Osteoblast (primary cell): Measurements from ENCODE around the gene PELI1. TPM values are rescaled to one million over a fixed set of nuclear protein-coding genes. Genes with fewer than 3 reads are reported as not detected.

ENCODE experiments used
- DNase-seq: peaks from one replicate; pipeline ENCODE4 v3.0.0; 2011; ENCODE audit warnings: low spot score, mixed read lengths; ENCODE audit not compliant: insufficient read length; ENCODE audit errors: missing footprints
- H2AFZ ChIP-seq: 2 replicates; pipeline ENCODE4 v1.6.0; 2011; ENCODE audit warnings: mild to moderate bottlenecking, low read length
- H3K27ac ChIP-seq: 2 replicates; pipeline ENCODE4 v1.5.1; 2011; ENCODE audit warnings: mild to moderate bottlenecking, low read depth, low read length, moderate library complexity
- H3K27me3 ChIP-seq: 2 replicates; pipeline ENCODE4 v1.6.0; 2012; ENCODE audit warnings: mild to moderate bottlenecking, control low read depth, inconsistent platforms, low read length, moderate library complexity; ENCODE audit not compliant: insufficient read depth
- H3K36me3 ChIP-seq: 2 replicates; pipeline ENCODE4 v1.5.1; 2011; ENCODE audit warnings: mild to moderate bottlenecking, low read length, control low read depth, moderate library complexity; ENCODE audit not compliant: insufficient read depth
- H3K4me1 ChIP-seq: 2 replicates; pipeline ENCODE4 v1.5.1; 2011; ENCODE audit warnings: mild to moderate bottlenecking, low read length, control low read depth, moderate library complexity; ENCODE audit not compliant: insufficient read depth
- H3K4me2 ChIP-seq: 2 replicates; pipeline ENCODE4 v1.6.0; 2011; ENCODE audit warnings: mild to moderate bottlenecking, low read length; ENCODE audit not compliant: insufficient read depth
- H3K4me3 ChIP-seq: fragments of 200-600 bp; sonication (generic); 3 replicates; pipeline ENCODE4 v1.5.1; 2012; ENCODE audit warnings: mild to moderate bottlenecking, low read length, inconsistent platforms; ENCODE audit not compliant: insufficient read depth
- H3K79me2 ChIP-seq: 2 replicates; pipeline ENCODE4 v1.6.0; 2012; ENCODE audit warnings: mild to moderate bottlenecking, low read length, control low read depth, inconsistent platforms; ENCODE audit not compliant: insufficient read depth
- H3K9me3 ChIP-seq: 2 replicates; pipeline ENCODE4 v1.5.1; 2011; ENCODE audit warnings: low read depth, low read length, control low read depth
- H4K20me1 ChIP-seq: 2 replicates; pipeline ENCODE4 v1.6.0; 2012; ENCODE audit warnings: mild to moderate bottlenecking, low read length, control low read depth; ENCODE audit not compliant: insufficient read depth
- CTCF ChIP-seq: IDR thresholded peaks from 2 replicates; pipeline ENCODE4 v1.5.1; 2011; ENCODE audit warnings: mild to moderate bottlenecking, low read depth, low read length, moderate library complexity; ENCODE audit errors: extremely low read depth
- total RNA-seq: library from RNA; depleted of rRNA; stranded (reverse); fragments of >200 nt; gene quantifications from 2 replicates; pipeline ENCODE4 v1.2.3, GENCODE V29; 2012

The PELI1 gene
- total RNA-seq, 1 donor: 5.1 TPM

- Histone ChIP-seq H3K4me3 (no peak overlapping the region), H3K36me3 (no peaks in the 10 kb centered on the region), H3K9me3 (no peaks in the 10 kb centered on the region), H4K20me1 (no peaks in the 10 kb centered on the region), H2AFZ (no peak overlapping the region), H3K27ac (no peak overlapping the region), H3K27me3 (peaks cover 17% of the 10 kb centered on the region), H3K4me1 (no peaks in the 10 kb centered on the region), H3K79me2 (no peaks in the 10 kb centered on the region), H3K4me2 (no peak overlapping the region)
- DNase-seq: no peak
- no peak for TF ChIP-seq CTCF
These were observed 35.5 kb upstream of the PELI1 start for GRCh38 chr2:64179582-64180321.

- no peak overlapping the region for H2AFZ ChIP-seq
- no peaks in the 10 kb centered on the region for H3K4me1 ChIP-seq
- H3K79me2 ChIP-seq: no peaks in the 10 kb centered on the region
- no peaks in the 10 kb centered on the region for H3K36me3 ChIP-seq
- no peak for TF ChIP-seq CTCF
- no peaks in the 10 kb centered on the region for H3K9me3 ChIP-seq
- H3K4me3 ChIP-seq: no peak overlapping the region
- H4K20me1 ChIP-seq: no peaks in the 10 kb centered on the region
- H3K4me2 ChIP-seq: no peak overlapping the region
- peaks cover 14% of the 10 kb centered on the region for H3K27me3 ChIP-seq
- H3K27ac ChIP-seq: no peak overlapping the region
- DNase-seq: no peak
These were observed 33.1 kb upstream of the PELI1 start for GRCh38 chr2:64177315-64177714.

GRCh38 chr2:64175419-64176197 is 31.4 kb upstream of the PELI1 start:
- peaks cover 21% of the 10 kb centered on the region for H3K27me3 ChIP-seq
- no peaks in the 10 kb centered on the region for H3K4me1 ChIP-seq
- no peaks in the 10 kb centered on the region for H3K36me3 ChIP-seq
- TF ChIP-seq CTCF: no peak
- H2AFZ ChIP-seq: no peak overlapping the region
- H3K79me2 ChIP-seq: no peaks in the 10 kb centered on the region
- no peak overlapping the region for H3K27ac ChIP-seq
- no peak overlapping the region for H3K4me2 ChIP-seq
- no peak overlapping the region for H3K4me3 ChIP-seq
- H4K20me1 ChIP-seq: no peaks in the 10 kb centered on the region
- DNase-seq: no peak
- no peaks in the 10 kb centered on the region for H3K9me3 ChIP-seq
